Measurements from ENCODE around the gene COQ8A. TPM values are rescaled to one million over a fixed set of nuclear protein-coding genes. Genes with fewer than 3 reads are reported as not detected.
A peak's percentile ranks its signal among the peaks of the same experiment; 100 is the strongest.

The COQ8A gene
- total RNA-seq, 6 donors from 2014 or later, result 27.1 to 105 (median 44.6) TPM

DNA sequence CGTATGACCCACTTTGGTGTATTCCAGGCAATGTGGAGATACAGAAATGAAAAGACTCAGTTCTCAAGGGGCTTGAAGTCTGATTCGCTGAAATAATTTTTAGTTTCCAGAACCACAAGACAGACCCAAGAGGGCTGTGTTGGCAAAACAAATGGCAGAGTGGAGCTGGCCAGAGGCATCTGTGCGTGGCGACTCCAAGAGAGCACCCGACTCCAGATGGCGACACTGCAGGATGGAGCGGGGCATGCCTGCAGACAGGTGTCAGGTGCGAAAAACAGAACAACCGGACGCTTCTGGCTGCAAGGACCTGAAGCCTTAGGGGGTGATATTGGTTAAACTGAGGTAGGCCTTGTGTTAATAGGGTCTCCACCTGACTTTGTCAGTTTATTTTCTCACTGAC, 31.7 kb upstream of the COQ8A start:
- TF ChIP-seq EP300 (IDR thresholded peaks at IDR 0.05), result no peak
- TF ChIP-seq POLR2AphosphoS5 (IDR thresholded peaks at IDR 0.05), result no peak
- TF ChIP-seq, protein P1, sequence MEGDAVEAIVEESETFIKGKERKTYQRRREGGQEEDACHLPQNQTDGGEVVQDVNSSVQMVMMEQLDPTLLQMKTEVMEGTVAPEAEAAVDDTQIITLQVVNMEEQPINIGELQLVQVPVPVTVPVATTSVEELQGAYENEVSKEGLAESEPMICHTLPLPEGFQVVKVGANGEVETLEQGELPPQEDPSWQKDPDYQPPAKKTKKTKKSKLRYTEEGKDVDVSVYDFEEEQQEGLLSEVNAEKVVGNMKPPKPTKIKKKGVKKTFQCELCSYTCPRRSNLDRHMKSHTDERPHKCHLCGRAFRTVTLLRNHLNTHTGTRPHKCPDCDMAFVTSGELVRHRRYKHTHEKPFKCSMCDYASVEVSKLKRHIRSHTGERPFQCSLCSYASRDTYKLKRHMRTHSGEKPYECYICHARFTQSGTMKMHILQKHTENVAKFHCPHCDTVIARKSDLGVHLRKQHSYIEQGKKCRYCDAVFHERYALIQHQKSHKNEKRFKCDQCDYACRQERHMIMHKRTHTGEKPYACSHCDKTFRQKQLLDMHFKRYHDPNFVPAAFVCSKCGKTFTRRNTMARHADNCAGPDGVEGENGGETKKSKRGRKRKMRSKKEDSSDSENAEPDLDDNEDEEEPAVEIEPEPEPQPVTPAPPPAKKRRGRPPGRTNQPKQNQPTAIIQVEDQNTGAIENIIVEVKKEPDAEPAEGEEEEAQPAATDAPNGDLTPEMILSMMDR (IDR thresholded peaks at IDR 0.05), result no peak
- TF ChIP-seq POLR2A (IDR thresholded peaks at IDR 0.05), result no peak
- no peak overlapping the region for H3K27ac ChIP-seq
- H3K9me3 ChIP-seq, result no peaks in the 10 kb centered on the region
- H3K36me3 ChIP-seq, result peaks cover 0 to 33% (median 3%) of the 10 kb centered on the region in 4 donors
- H3K27me3 ChIP-seq, result no peaks in the 10 kb centered on the region
- H3K4me1 ChIP-seq, result no peaks in the 10 kb centered on the region
- WGBS, 2 donors, result 97% methylated on average over 10 of the region's 10 CpGs
- ATAC-seq (ENCODE audit: low FRiP score in 2 of 2), result no peak
- DNase-seq, result no peak
- no peak overlapping the region for H3K4me3 ChIP-seq

DNA sequence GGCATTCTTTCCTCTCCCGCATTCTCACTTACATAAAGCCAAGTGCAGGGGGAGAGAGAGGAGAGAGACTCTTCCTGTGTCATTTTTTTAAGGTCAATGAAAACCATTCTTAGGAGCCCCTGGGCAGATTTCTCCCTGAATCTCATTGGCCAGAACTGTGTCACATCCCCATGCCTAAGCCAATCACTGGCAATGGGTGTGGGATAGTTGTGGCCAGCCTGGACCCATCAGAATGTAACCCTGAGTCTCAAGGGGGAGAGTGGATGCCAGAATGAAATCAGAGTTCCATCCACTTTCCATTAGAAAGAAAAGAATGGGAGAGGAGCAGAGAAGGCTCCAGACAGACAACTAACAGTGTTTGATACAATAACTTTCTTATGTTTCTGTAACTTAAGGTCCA, 31.2 kb upstream of the COQ8A start:
- no peak for DNase-seq
- H3K27me3 ChIP-seq, result no peaks in the 10 kb centered on the region
- no peak overlapping the region for H3K27ac ChIP-seq
- ATAC-seq (ENCODE audit: low FRiP score in 2 of 2), result no peak
- 79 to 94% methylated on average over 1 of the region's 1 CpG for WGBS, 2 donors
- H3K36me3 ChIP-seq, result peaks cover 0 to 33% (median 3%) of the 10 kb centered on the region in 4 donors
- no peak overlapping the region for H3K4me3 ChIP-seq
- H3K9me3 ChIP-seq, result no peaks in the 10 kb centered on the region
- no peak for TF ChIP-seq EP300 (IDR thresholded peaks at IDR 0.05)
- TF ChIP-seq, protein P1 (IDR thresholded peaks at IDR 0.05), result no peak
- no peak for TF ChIP-seq POLR2A (IDR thresholded peaks at IDR 0.05)
- TF ChIP-seq POLR2AphosphoS5 (IDR thresholded peaks at IDR 0.05), result no peak
- no peaks in the 10 kb centered on the region for H3K4me1 ChIP-seq

DNA sequence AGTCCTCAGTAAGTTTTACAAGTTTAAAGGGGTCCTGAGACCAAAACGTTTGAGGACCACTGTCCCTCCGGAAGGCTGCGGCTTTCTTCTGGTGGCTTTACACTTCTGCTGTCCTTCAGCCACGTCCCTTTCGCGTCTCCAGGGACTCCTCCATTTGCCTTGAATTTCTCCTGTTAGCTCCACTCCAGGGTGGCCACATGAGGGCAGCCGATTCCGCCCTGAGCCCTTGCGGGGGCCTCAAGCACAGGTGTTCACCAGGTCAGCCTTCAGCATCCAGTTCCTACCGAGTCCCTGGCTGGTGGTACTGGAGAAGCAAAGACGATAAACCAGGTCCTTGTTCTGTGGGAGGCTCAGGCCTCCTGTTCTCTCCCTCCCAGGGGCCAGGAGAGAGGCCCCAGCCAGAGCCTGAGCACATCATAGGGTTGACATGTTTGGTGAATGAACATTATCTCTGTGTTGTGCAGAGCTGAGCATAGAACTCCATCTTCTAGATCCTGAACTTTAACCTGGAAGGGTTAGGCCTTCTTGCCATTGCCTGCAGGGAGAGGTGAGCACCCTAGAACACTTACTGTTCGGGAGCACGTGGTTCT, 27.4 kb upstream of the COQ8A start:
- ATAC-seq (ENCODE audit: low FRiP score in 2 of 2) (peak; percentile 69 to 78), DNase-seq (peak in 1 of 2 donors; percentile 68)
- Histone ChIP-seq H3K4me3 (no peak overlapping the region), H3K27ac (no peak overlapping the region), H3K27me3 (no peaks in the 10 kb centered on the region), H3K9me3 (no peaks in the 10 kb centered on the region), H3K4me1 (no peaks in the 10 kb centered on the region), H3K36me3 (peaks cover 0 to 34% (median 3%) of the 10 kb centered on the region in 4 donors)
- WGBS, 2 donors, result 33 to 54% methylated on average over 12 to 13 of the region's 13 CpGs
- TF ChIP-seq, protein P1 (IDR thresholded peaks at IDR 0.05), result peak in 5 of 6 experiments; percentile 15 to 66 (median 60)
- TF ChIP-seq EP300 (IDR thresholded peaks at IDR 0.05), result no peak

DNA sequence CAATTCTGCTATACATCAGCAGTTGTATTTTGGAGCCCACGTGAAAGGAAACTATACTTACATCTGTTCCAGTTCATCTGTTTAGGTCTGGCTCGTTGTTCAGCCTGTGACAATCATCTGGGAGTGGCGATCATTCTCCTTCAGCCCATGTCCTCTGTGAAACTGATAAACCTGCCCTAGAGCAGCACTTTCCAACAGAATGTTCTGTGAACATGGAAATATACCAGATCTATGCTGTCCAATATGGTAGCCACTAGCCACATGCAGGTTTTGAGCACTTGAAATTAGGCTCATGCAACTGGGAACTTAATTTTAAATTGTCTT, 24.5 kb upstream of the COQ8A start:
- Histone ChIP-seq H3K4me3 (no peak overlapping the region), H3K36me3 (peaks cover 0 to 17% (median 3%) of the 10 kb centered on the region in 4 donors), H3K4me1 (no peaks in the 10 kb centered on the region), H3K27me3 (no peaks in the 10 kb centered on the region), H3K27ac (no peak overlapping the region), H3K9me3 (no peaks in the 10 kb centered on the region)
- ATAC-seq (ENCODE audit: low FRiP score in 2 of 2) (no peak), DNase-seq (no peak)
- 89 to 92% methylated on average over 3 of the region's 3 CpGs for WGBS, 2 donors
- TF ChIP-seq POLR2AphosphoS5 (IDR thresholded peaks at IDR 0.05) (no peak), POLR2A (IDR thresholded peaks at IDR 0.05) (no peak), EP300 (IDR thresholded peaks at IDR 0.05) (no peak)
- TF ChIP-seq, protein P1 (IDR thresholded peaks at IDR 0.05), result no peak

DNA sequence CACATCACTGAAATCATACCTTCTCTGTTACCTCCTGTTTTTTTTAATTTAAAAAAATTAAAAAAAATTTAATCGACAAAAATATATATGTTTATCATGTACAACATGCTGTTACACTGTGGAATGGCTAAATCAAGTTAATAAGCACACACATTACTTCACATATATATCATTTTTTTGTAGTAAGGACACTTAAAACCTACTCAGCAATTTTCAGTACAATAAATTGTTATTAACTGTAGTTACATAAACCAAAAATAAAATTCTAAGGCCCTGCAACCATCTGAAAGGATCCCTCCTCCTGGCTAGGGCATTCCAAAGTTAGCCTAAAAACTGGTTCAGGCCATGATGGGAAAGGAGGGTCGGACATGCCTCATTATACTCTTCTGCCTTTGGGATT, 23.6 kb upstream of the COQ8A start:
- Histone ChIP-seq H3K4me3 (no peak overlapping the region), H3K4me1 (no peaks in the 10 kb centered on the region), H3K27me3 (no peaks in the 10 kb centered on the region), H3K9me3 (no peaks in the 10 kb centered on the region), H3K27ac (no peak overlapping the region), H3K36me3 (peaks cover 0 to 11% (median 0%) of the 10 kb centered on the region in 4 donors)
- TF ChIP-seq EP300 (IDR thresholded peaks at IDR 0.05) (no peak), POLR2AphosphoS5 (IDR thresholded peaks at IDR 0.05) (no peak), POLR2A (IDR thresholded peaks at IDR 0.05) (no peak)
- TF ChIP-seq, protein P1 (IDR thresholded peaks at IDR 0.05), result no peak
- WGBS, 2 donors, result 93 to 96% methylated on average over 2 of the region's 2 CpGs
- ATAC-seq (ENCODE audit: low FRiP score in 2 of 2) (no peak), DNase-seq (no peak)
